ENCODE data around the gene CTNNA3. TPM values are rescaled to one million over a fixed set of nuclear protein-coding genes. Genes with fewer than 3 reads are reported as not detected.
A peak's percentile ranks its signal among the peaks of the same experiment; 100 is the strongest.

Gene CTNNA3
- total RNA-seq, 1 donor from 2014 or later = 0.92 TPM

DNA sequence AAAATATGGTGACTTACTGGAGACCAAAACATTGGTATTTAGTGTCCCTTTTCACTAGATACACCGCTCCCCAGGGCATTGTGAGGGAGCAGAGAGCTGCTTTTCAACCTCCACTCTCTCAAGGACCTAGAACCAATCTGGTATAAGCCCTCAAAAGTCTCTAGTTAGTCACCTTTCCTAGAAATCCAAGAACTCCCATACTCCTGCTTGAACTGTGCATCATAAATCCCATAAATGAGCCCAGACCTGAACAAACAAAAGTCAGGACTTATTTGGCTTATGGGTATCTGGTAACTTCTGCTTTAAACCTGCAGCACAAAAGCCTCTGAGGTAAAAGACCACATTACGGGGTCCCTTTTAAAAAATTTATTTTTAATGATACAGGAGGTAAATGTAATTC is 1373.2 kb downstream of the CTNNA3 start:
- Mint-ChIP-seq H3K4me1 (ENCODE audit: low read depth) (peaks cover 25% of the 10 kb centered on the region), H3K9me3 (ENCODE audit: low read depth) (no peaks in the 10 kb centered on the region), H3K36me3 (ENCODE audit: low read depth) (no peaks in the 10 kb centered on the region), H3K27ac (ENCODE audit: unreplicated experiment) (peak overlapping the region; percentile 43), H3K4me3 (ENCODE audit: unreplicated experiment) (no peak overlapping the region), H3K27me3 (ENCODE audit: low read depth) (no peaks in the 10 kb centered on the region)
- TF ChIP-seq, protein P1, sequence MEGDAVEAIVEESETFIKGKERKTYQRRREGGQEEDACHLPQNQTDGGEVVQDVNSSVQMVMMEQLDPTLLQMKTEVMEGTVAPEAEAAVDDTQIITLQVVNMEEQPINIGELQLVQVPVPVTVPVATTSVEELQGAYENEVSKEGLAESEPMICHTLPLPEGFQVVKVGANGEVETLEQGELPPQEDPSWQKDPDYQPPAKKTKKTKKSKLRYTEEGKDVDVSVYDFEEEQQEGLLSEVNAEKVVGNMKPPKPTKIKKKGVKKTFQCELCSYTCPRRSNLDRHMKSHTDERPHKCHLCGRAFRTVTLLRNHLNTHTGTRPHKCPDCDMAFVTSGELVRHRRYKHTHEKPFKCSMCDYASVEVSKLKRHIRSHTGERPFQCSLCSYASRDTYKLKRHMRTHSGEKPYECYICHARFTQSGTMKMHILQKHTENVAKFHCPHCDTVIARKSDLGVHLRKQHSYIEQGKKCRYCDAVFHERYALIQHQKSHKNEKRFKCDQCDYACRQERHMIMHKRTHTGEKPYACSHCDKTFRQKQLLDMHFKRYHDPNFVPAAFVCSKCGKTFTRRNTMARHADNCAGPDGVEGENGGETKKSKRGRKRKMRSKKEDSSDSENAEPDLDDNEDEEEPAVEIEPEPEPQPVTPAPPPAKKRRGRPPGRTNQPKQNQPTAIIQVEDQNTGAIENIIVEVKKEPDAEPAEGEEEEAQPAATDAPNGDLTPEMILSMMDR (IDR thresholded peaks at IDR 0.05) = no peak
- no peak for DNase-seq (ENCODE audit: low spot score)

DNA sequence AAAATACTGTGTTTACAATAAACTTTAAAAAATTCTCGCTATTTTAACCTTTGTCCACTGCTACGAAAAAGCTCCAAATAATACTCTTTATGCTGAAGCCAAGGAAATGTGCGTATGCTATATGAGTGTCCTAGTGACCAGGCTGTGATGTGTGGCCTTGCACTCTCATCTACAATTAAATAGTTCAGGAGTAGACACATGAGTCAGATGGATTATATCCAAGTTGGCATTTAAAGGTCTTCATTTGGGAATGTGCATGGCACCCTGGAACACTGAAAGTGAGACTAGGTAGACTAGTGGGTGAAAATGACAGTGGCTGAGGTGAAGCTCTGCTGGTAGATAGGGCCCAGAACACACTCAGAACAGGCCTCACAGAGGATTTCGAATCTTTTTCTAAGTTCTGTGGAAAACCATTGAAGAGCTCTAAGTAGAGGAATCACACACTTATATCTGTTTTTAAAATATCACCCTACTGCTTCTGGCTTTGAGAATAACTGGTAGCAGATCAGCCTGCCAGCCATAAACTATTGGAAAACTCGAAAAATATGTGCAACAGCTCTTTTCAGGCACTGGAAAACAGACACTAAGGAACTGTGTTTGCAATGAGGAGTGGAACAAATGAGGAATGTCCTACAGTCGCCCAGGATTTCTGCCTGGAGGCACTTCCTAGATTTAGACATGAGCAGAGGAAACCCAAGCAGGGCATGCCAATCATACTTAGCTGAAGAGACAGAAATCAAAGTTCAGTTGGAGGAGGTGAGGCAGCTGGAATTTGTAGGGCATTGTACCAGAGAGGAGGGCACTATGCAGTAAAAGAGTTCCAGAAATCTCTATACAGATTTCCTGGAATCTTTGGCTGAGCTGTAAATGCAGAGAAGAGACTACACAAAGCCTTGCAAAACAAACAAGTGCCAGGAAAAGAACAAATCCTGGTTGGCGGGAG is 1374.0 kb downstream of the CTNNA3 start:
- peaks cover 24% of the 10 kb centered on the region for H3K4me1 Mint-ChIP-seq (ENCODE audit: low read depth)
- no peaks in the 10 kb centered on the region for H3K36me3 Mint-ChIP-seq (ENCODE audit: low read depth)
- H3K27me3 Mint-ChIP-seq (ENCODE audit: low read depth) = no peaks in the 10 kb centered on the region
- H3K27ac Mint-ChIP-seq (ENCODE audit: unreplicated experiment) = peak overlapping the region; percentile 82
- H3K4me3 Mint-ChIP-seq (ENCODE audit: unreplicated experiment) = no peak overlapping the region
- no peak for DNase-seq (ENCODE audit: low spot score)
- H3K9me3 Mint-ChIP-seq (ENCODE audit: low read depth) = no peaks in the 10 kb centered on the region
- TF ChIP-seq, protein P1 (IDR thresholded peaks at IDR 0.05) = no peak

DNA sequence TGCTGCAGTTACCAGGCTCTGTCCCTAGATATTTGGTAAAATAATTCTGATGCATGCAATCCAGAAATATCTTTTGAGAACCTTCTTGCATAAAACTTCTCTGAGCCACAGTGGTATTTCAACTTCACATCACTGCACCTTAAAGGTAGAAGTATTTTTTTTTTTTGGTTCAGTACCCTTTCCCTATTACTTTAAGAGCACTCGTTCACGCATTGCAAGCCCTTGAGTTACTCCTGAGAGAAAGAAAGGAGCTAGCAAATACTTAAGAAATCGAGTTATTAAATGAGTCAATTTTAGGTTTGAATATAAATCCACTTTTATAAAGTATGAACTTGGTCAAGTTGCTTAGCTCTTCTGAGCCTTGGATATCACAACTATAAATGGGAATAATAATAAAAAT is 1377.2 kb downstream of the CTNNA3 start:
- Mint-ChIP-seq H3K4me3 (ENCODE audit: unreplicated experiment) (no peak overlapping the region), H3K27ac (ENCODE audit: unreplicated experiment) (no peak overlapping the region), H3K9me3 (ENCODE audit: low read depth) (no peaks in the 10 kb centered on the region), H3K27me3 (ENCODE audit: low read depth) (no peaks in the 10 kb centered on the region), H3K36me3 (ENCODE audit: low read depth) (no peaks in the 10 kb centered on the region), H3K4me1 (ENCODE audit: low read depth) (peaks cover 22% of the 10 kb centered on the region)
- DNase-seq (ENCODE audit: low spot score) = no peak
- TF ChIP-seq, protein P1 (IDR thresholded peaks at IDR 0.05) = no peak

DNA sequence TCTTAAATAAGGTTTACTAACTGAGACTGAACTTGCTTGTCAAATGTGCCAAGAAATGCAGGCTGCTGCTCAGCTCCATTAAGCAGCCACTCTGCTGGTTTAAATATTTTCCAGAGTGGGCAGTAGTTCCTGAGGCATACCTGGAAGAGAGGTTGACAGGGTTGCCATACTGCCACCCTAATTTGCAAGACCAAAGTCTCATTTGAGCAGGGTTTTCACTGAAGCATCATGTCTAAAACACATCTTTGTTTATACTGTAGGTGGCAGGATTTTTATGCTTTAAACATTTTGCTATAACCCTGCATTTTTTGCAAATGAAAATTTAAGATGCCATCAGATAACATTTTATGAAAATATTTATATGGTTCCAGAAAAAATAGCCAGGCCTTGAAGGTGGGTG is 1388.2 kb downstream of the CTNNA3 start:
- H3K9me3 Mint-ChIP-seq (ENCODE audit: low read depth) = no peaks in the 10 kb centered on the region
- no peak for DNase-seq (ENCODE audit: low spot score)
- H3K36me3 Mint-ChIP-seq (ENCODE audit: low read depth) = no peaks in the 10 kb centered on the region
- TF ChIP-seq, protein P1 (IDR thresholded peaks at IDR 0.05) = peak; percentile 76
- H3K27me3 Mint-ChIP-seq (ENCODE audit: low read depth) = peaks cover 3% of the 10 kb centered on the region
- H3K4me3 Mint-ChIP-seq (ENCODE audit: unreplicated experiment) = no peak overlapping the region
- H3K27ac Mint-ChIP-seq (ENCODE audit: unreplicated experiment) = no peak overlapping the region
- no peaks in the 10 kb centered on the region for H3K4me1 Mint-ChIP-seq (ENCODE audit: low read depth)

DNA sequence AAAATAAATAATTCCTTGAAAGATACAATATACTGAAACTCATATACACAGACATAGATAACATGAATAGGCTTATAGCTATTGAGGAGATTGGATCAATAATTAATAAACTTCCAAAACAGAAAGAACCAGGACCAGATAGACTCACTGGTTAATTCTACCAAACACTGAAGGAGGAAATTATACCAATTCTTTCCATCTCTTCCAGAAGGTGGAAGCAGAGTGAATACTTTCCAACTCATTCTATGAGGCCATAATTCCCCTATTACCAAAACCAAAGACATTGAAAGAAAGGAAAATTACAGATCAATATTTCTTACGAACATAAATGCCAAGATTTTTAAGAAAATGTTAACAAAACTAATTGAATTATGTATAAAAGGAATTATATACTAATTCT is 1394.9 kb downstream of the CTNNA3 start:
- H3K9me3 Mint-ChIP-seq (ENCODE audit: low read depth) = peaks cover 3% of the 10 kb centered on the region
- H3K4me1 Mint-ChIP-seq (ENCODE audit: low read depth) = peaks cover 4% of the 10 kb centered on the region
- H3K36me3 Mint-ChIP-seq (ENCODE audit: low read depth) = no peaks in the 10 kb centered on the region
- no peak for DNase-seq (ENCODE audit: low spot score)
- H3K27me3 Mint-ChIP-seq (ENCODE audit: low read depth) = peaks cover 2% of the 10 kb centered on the region
- TF ChIP-seq, protein P1 (IDR thresholded peaks at IDR 0.05) = peak; percentile 52
- H3K4me3 Mint-ChIP-seq (ENCODE audit: unreplicated experiment) = no peak overlapping the region
- no peak overlapping the region for H3K27ac Mint-ChIP-seq (ENCODE audit: unreplicated experiment)
